K562 (cell line): ENCODE results near the gene FAM53A. TPM values are rescaled to one million over a fixed set of nuclear protein-coding genes. Genes with fewer than 3 reads are reported as not detected.
A peak's percentile ranks its signal among the peaks of the same experiment; 100 is the strongest.

Experiments used
- BRCA1 ChIP-seq, 2 experiments: fragments of 450-650 bp in 1 of 2; sonication (generic) in 1 of 2; formaldehyde crosslinking in 1 of 2; IDR thresholded peaks; 2 replicates each; pipeline versions ENCODE4 v1.5.0 to v1.6.1; 2017 to 2020; ENCODE audit warnings: mild to moderate bottlenecking in 1 of 2, missing genetic modification reagents in 1 of 2
- CBFA2T2 ChIP-seq: fragments of 450-650 bp; conservative IDR thresholded peaks from 2 replicates; pipeline ENCODE4 v1.6.1; 2017; ENCODE audit warnings: mild to moderate bottlenecking
- E2F6 ChIP-seq, 2 experiments: IDR thresholded peaks; 2 replicates each; pipeline ENCODE4 v1.6.1; 2011; ENCODE audit warnings: borderline replicate concordance in 1 of 2, control low read depth in 1 of 2, low read depth in 1 of 2, low read length in 1 of 2, mild to moderate bottlenecking in 1 of 2, mixed read lengths in 1 of 2, moderate library complexity in 1 of 2; ENCODE audit not compliant: insufficient read depth in 1 of 2, insufficient read length in 1 of 2, poor library complexity in 1 of 2, severe bottlenecking in 1 of 2; ENCODE audit errors: extremely low read depth in 1 of 2
- HDAC6 ChIP-seq: IDR thresholded peaks from 2 replicates; pipeline ENCODE4 v1.6.1; 2012; ENCODE audit warnings: low read depth, mild to moderate bottlenecking, control low read depth, inconsistent platforms, low read length, moderate library complexity
- HOXB6 ChIP-seq: fragments of 250-450 bp; sonication (Bioruptor Pico); IDR thresholded peaks from 2 replicates; pipeline ENCODE4 v1.5.1; 2022; ENCODE audit warnings: mild to moderate bottlenecking, borderline replicate concordance
- JUND ChIP-seq, 2 experiments: IDR thresholded peaks; 2 replicates in 1 of 2; 3 replicates in 1 of 2; pipeline ENCODE4 v1.6.1; 2011; ENCODE audit warnings: borderline replicate concordance in 2 of 2, low read depth in 2 of 2, low read length in 2 of 2, improper control_type of control experiment in 1 of 2, missing biosample characterization in 1 of 2, missing genetic modification characterization in 1 of 2, missing genetic modification reagents in 1 of 2
- NCOA6 ChIP-seq: fragments of 450-650 bp; IDR thresholded peaks from 2 replicates; pipeline ENCODE4 v1.6.1; 2017; ENCODE audit warnings: mild to moderate bottlenecking
- PATZ1 ChIP-seq: fragments of 250-450 bp; sonication (Bioruptor Pico); IDR thresholded peaks from 2 replicates; pipeline ENCODE4 v1.5.0; 2020; ENCODE audit warnings: mild to moderate bottlenecking, borderline replicate concordance
- PKNOX1 ChIP-seq: fragments of 450-650 bp; IDR thresholded peaks from 2 replicates; pipeline ENCODE4 v1.6.1; 2016
- TRIM24 ChIP-seq, 2 experiments: fragments of 450-650 bp; IDR thresholded peaks; 2 replicates each; pipeline ENCODE4 v1.6.1; 2016
- ZBTB49 ChIP-seq: sonication (generic); formaldehyde crosslinking; IDR thresholded peaks from 2 replicates; pipeline ENCODE4 v1.8.0; 2022; ENCODE audit warnings: missing genetic modification reagents, mild to moderate bottlenecking, borderline replicate concordance
- ZBTB5 ChIP-seq: fragments of 450-650 bp; IDR thresholded peaks from 2 replicates; pipeline ENCODE4 v1.6.1; 2017; ENCODE audit warnings: antibody characterized with exemption
- ZEB2 ChIP-seq: fragments of 450-650 bp; IDR thresholded peaks from 2 replicates; pipeline ENCODE4 v1.6.1; 2016
- ZNF232 ChIP-seq: sonication (generic); formaldehyde crosslinking; IDR thresholded peaks from 2 replicates; pipeline ENCODE4 v1.8.0; 2022; ENCODE audit warnings: mild to moderate bottlenecking, missing genetic modification reagents
- ZNF395 ChIP-seq: fragments of 200-800 bp; sonication (Bioruptor generic); IDR thresholded peaks from 2 replicates; pipeline ENCODE4 v1.6.1; 2017; ENCODE audit warnings: missing genetic modification characterization, missing compliant biosample characterization
- polyA plus RNA-seq, 8 experiments: library from polyadenylated mRNA; depleted of rRNA in 4 of 8; stranded (reverse) in 5 of 8; unstranded in 3 of 8; fragments of >200 nt; fragmentation: Nextera tagmentation in 2 of 8; fragmentation: Illumina TruSeq in 1 of 8; extraction: Ambion mirVana in 2 of 8; extraction: Trizol in 1 of 8; gene quantifications; 2 replicates each; pipeline versions ENCODE4 v1.2.1 to v1.2.3, GENCODE V29; 2011 to 2014; ENCODE audit warnings: inconsistent platforms in 1 of 8, missing spikeins in 1 of 8
- total RNA-seq, 7 experiments: library from RNA; depleted of rRNA in 6 of 7; stranded (reverse); fragments of >200 nt in 6 of 7; fragmentation: Illumina TruSeq in 2 of 7; extraction: Trizol in 2 of 7; gene quantifications; 2 replicates each; pipeline versions ENCODE4 v1.2.1 to v1.2.3, GENCODE V29; 2011 to 2021; ENCODE audit warnings: low replicate concordance in 1 of 7

The FAM53A gene
- total and polyA plus RNA-seq, 9 of the 15 experiments (the other 6 are each of a cell fraction or from before 2014, with no cell fraction given): 0.53 to 2.7 (median 1.4) TPM; not detected in 2

- TF ChIP-seq HOXB6 (CRISPR knock-in tag): no peak
- TF ChIP-seq ZNF395 (CRISPR knock-in tag): 0 out of 2 replicates have a peak, but pooled peaks have one; percentile 19
- no peak for TF ChIP-seq HDAC6
- peak; percentile 92 for TF ChIP-seq ZNF232 (CRISPR knock-in tag)
- no peak for TF ChIP-seq ZBTB5
- TF ChIP-seq BRCA1 (IDR thresholded peaks at IDR 0.05): no peak
- TF ChIP-seq BRCA1 (CRISPR knock-in tag; IDR thresholded peaks at IDR 0.05): no peak
- TF ChIP-seq JUND (IDR thresholded peaks at IDR 0.05; ENCODE audit: borderline replicate concordance, low read depth, low read length): no peak
- TF ChIP-seq JUND (tag; IDR thresholded peaks at IDR 0.05; ENCODE audit: borderline replicate concordance, low read depth, low read length): no peak; the same call in 2 of the 3 replicates
- 0 out of 2 replicates have a peak, but pooled peaks have one; percentile 26 for TF ChIP-seq ZBTB49
- peak; percentile 96 for TF ChIP-seq NCOA6
- TF ChIP-seq PATZ1 (CRISPR knock-in tag): no peak
- TF ChIP-seq ZEB2: no peak
- peak in 1 of 2 experiments; percentile 54; a peak in 1 of 4 replicates for TF ChIP-seq TRIM24 (IDR thresholded peaks at IDR 0.05)
- TF ChIP-seq CBFA2T2: no peak
- TF ChIP-seq E2F6 (IDR thresholded peaks at IDR 0.05; ENCODE audit: borderline replicate concordance in 1 of 2, extremely low read depth in 1 of 2, insufficient read depth in 1 of 2, insufficient read length in 1 of 2, low read depth in 1 of 2, low read length in 1 of 2, poor library complexity in 1 of 2, severe bottlenecking in 1 of 2): peak; percentile 91 to 93
- no peak for TF ChIP-seq PKNOX1
Measured at GRCh38 chr4:1683736-1684505, at the start of gene FAM53A (continued).
